Activated T-cell treated with anti-CD3 and anti-CD28 coated beads for 48 hours (primary cell): ENCODE data around the gene LRRC43.
A peak's percentile ranks its signal among the peaks of the same experiment; 100 is the strongest.

ENCODE experiments used
- DNase-seq: peaks from one replicate; pipeline ENCODE4 v3.0.0-alpha.2; 2020; ENCODE audit warnings: low read depth

LRRC43 gene

GRCh38 chr12:122225683-122226365 lies 42.9 kb downstream of the LRRC43 start, which contains the start of gene DIABLO:
TSS of gene DIABLO (minus strand) at chr12:122226052. CDS start at chr12:122226014, 38 bp downstream.
- DNase-seq, result peak; percentile 100

- no peak for DNase-seq
Measured at GRCh38 chr12:122226366-122227125, 43.6 kb downstream of the LRRC43 start.

GRCh38 chr12:122227341-122227740 lies 44.4 kb downstream of the LRRC43 start:
- peak; percentile 31 for DNase-seq

GRCh38 chr12:122228092-122228491 lies 45.2 kb downstream of the LRRC43 start:
- DNase-seq, result no peak

GRCh38 chr12:122230798-122231197 lies 47.9 kb downstream of the LRRC43 start:
- no peak for DNase-seq

GRCh38 chr12:122232691-122233090 lies 49.8 kb downstream of the LRRC43 start:
- no peak for DNase-seq

GRCh38 chr12:122235741-122236140 lies 52.8 kb downstream of the LRRC43 start:
- DNase-seq, result no peak

- DNase-seq, result no peak
Measured at GRCh38 chr12:122238861-122239260, 55.9 kb downstream of the LRRC43 start.

- no peak for DNase-seq
Measured at GRCh38 chr12:122243965-122244364, 61.0 kb downstream of the LRRC43 start.

- no peak for DNase-seq
Measured at GRCh38 chr12:122244565-122245371, 61.8 kb downstream of the LRRC43 start.

- no peak for DNase-seq
Measured at GRCh38 chr12:122245553-122245952, 62.6 kb downstream of the LRRC43 start.

- DNase-seq, result no peak
Measured at GRCh38 chr12:122250047-122250446, 67.1 kb downstream of the LRRC43 start.

GRCh38 chr12:122250536-122250935 lies 67.6 kb downstream of the LRRC43 start:
- DNase-seq, result no peak
